GM21737 (cell line): ENCODE measurements around the gene CAMTA1.

Experiments used
- ATAC-seq: cut with Tn5 transposase; IDR thresholded peaks from one replicate; pipeline ENCODE4 v1.9.1; 2021; ENCODE audit warnings: mild to moderate bottlenecking, moderate library complexity; ENCODE audit not compliant: unreplicated experiment

The CAMTA1 gene

GRCh38 chr1:7495962-7496361 is 710.7 kb downstream of the CAMTA1 start:
- ATAC-seq = no peak

DNA sequence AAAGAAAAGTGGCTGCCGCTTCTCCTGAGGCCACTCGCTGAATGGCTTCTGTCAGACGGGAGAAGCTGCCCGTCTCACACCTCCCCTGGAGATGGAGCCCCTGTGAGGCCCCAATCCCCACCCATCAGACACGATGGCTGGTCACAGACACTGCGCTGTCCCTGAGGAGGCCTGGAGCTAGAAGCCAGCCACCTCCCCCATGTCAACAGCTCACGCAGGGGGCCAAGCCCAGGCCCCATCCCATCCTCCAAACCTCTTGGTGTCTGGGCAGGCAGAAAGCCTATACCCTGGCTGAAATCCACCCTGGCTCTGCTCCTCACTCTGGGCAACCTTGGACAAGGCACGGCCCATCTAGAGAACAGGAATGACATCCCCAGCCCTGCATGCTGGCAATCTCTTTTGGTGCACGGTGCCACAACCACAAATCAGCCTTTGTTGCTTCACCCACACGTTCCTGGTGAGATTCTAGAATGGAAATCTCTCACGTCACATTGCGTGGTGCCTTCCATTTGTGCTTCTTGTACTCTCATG is 711.9 kb downstream of the CAMTA1 start:
- no peak for ATAC-seq

- no peak for ATAC-seq
These were observed 715.3 kb downstream of the CAMTA1 start for GRCh38 chr1:7500381-7501083.

GRCh38 chr1:7501084-7501491 is 715.8 kb downstream of the CAMTA1 start:
- no peak for ATAC-seq

DNA sequence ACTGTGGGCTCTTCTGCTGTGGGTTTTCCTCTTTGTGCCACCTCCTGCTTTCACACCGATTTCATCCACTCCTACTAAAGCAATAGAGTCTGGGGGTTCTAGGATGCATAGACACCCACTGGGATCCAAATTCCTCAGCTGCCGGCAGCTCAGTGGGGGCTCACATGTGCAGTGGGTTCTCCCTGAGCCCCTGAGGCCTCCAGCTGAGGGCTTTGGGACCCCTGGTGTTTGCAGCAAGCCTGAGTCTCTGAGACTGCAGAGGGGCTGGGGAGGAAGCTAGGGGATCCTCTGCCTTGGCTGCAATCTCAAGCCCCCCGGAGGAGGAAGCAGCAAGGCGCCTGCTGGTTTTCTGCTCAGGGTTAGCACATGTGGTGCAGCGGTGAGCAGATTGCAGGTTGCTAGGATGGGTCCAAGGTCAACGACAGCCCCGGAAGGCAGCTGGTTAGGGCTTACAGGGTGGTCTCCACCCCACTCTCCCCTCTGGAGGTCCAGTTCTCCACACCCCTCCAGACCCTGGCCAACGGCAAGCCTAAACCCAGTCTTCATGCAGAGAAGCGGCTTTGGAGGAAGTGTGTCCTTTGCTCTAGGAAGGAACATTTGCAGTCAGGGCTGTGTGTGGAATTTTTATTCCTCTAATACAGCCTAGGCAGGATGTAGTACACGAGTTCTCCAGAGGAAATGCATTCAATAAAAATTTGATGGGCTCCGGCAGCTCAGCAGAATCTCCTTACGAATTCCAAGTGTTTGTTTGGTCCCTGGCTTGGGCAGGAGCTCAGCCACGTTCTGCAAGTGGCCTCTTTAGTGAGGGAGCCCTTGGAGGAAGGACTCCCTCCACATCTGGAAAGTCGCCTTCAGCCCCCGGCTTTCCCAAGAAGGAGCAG is 716.7 kb downstream of the CAMTA1 start:
- ATAC-seq = no peak

GRCh38 chr1:7503691-7504437 is 718.6 kb downstream of the CAMTA1 start:
- ATAC-seq = no peak

DNA sequence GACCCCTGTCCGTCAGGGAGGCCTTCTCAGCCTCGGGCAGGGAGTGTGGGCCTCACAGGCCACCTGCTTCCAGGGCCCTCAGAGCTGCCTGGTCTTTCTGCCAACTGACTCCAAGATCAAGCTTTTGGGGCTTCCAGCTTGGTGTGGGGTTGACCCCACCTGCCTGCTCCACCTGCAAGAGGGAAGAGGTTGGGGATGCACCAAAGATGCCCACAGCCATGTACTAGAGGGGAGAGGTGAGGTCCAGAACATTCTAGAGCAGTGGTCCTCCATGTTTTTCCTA is 719.1 kb downstream of the CAMTA1 start:
- no peak for ATAC-seq

GRCh38 chr1:7505094-7505770 is 720.0 kb downstream of the CAMTA1 start:
- no peak for ATAC-seq

DNA sequence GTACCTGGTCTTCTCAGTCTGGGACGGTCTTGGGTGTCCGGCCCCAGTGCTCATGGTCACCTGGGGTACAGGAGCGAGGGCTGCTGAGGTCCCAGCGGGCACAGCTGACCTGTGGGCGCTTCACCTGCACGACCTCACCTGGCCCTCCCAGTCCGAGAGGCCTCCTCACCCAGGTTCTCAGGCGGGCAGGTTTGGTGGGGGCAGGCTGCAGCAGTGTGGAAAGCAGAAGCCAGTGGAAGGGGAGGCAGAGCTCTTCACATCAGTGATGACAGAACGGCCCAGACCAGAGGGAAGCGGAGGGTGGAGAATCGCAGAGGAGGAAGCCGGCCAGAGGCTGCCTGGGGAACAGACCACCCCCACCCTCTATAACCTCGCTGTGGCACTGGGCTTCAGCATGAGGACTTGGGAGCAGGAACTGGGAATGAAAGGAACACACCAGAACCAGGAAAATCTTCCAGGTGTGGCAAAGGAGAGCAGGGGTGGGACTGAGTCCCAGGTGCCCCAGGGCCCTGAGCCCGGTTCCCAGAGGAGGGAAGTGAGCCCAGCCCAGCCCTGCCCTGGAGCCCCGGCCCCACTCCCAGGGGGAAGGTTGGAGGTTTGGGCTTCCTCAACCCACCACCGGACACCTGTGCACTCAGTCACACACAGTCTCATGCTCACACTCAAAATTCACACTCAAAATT is 720.7 kb downstream of the CAMTA1 start:
- ATAC-seq = no peak

DNA sequence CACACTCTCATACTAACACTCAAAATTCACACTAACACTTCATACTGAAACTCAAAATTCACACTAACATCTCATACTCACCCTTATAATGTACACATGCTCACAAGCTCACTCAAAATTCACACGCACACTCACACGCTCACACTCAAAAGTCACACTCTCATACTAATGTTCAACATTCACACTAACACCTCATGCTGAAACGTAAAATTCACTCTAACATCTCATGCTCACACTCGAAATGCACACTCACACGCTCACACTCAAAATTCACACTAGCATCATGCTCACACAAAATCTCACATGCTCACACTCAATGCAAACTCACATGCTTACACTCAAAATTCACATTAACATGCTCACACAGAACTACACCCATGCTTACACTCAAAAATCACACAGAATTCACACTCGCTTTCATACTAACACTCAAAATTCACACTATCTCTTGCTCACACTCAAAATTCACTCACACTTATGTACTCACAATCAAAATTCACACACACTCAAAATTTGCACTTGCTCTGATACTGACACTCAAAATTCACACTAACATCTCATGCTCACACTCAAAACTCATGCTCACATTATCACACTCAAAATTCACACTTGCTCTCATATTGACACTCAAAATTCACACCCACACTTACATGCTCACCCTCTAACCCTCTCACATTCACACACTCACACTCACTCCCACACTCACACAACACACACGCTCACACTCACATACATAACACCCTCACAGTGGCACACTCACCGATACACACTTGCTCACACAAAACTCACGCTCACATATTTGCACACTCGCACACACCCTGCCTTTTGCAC is 721.4 kb downstream of the CAMTA1 start:
- no peak for ATAC-seq

DNA sequence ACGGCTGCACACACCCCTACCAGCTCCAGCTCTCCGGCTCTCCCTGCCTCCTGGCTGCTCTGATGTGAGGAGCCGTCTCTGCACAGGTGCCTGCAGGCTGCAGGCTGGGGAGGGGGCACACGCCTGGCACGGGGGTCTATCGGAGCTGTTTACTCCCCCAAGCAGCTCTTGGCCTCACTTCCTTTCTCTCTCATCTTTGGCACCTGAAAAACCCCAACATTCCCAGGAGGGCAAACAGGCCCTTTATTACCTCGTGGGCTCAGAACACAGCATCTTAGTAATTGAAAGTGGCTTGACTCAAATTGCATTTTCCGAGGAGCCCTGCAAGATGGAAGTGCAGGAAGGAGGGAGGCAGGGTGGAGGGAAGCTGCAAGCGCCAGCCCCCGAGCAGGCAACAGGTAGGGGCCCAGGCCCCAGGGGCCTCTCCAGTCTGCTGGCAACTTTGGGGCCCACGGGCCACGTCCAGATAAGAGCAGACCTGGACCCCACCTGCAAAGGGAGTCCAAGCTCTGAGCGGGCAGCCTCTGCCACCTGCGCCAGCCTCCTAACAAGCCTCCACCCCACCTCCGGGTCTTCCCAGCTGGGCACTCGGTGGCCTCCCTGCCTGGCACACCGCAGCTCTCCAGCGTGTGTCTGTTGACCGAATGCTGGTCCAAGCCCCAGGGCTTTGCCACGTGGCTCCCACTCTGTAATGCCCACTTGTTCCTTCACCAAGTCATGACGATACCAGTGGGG is 722.2 kb downstream of the CAMTA1 start:
- no peak for ATAC-seq

DNA sequence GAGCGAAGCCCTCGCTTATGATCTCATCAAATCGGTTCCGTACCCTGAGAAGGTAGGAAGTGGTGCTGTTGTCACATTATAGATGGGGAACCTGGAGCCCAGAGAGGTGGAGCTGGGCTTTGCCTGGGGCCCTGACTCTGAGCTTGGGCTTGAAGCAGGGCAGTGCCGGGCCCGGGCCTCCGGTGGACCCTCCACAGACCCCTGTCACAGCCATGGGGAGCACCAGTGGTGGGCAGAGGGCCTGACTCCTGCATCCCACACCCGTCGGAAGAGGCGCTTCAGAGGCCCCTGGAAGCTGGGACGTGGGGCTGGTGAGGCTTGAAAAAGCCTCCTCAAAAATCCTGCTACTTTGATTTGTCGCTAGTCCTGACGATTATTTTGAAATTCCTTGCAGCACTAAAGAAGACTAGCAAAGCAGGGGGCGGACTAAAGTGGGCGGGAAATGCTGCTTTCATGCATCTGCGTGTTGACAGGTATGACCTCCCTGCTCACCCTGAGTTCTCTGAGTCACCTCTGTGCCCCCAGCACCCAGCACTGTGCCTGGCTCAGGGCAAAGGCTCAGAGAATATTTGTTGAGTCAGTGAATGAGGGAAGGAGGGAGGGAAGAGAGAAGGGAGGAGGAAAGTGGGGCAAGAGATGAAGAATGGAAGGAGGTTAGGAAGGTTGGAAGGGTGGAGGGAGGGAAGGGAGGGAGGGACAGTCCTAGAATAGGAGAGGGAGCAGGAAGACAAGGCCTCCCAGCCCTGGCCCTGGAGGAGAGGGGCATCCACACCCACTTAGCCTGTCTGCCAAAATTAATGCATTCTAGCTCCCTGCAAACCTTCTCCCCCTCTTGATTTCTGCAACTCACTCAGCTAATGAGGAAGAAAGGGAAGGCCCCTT is 723.0 kb downstream of the CAMTA1 start:
- no peak for ATAC-seq

DNA sequence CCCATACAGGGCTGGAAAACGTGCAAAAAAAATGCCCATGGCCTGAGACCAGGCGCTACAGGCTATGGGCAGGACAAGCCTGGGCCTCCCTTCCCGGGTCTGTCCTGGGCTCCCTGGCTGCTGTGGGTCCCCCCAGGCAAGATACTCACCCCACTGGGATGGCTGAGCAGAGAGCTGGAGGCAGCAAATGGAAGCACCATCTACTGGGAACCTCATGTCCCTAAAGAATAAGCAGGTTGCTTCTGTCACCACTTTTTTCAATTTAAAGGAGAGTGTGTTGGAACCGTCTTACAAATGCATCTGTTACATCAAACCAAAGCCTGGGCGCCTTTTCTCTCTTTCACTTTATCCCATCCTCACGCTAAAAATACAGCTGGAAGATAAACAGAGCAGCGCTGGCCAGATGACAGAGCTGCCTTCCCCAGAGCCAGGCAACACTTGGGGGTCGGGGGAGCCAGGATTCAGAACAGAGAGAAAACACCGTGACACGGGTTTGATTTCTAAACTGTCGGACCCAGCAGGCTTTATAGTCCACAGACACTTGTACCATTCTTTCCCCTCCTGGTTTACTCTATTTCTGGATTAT is 723.8 kb downstream of the CAMTA1 start:
- ATAC-seq = no peak

- ATAC-seq = no peak
These were observed 724.3 kb downstream of the CAMTA1 start for GRCh38 chr1:7509598-7509997.

GRCh38 chr1:7510389-7510931 is 725.2 kb downstream of the CAMTA1 start:
- ATAC-seq = no peak

GRCh38 chr1:7511381-7511780 is 726.1 kb downstream of the CAMTA1 start:
- no peak for ATAC-seq

DNA sequence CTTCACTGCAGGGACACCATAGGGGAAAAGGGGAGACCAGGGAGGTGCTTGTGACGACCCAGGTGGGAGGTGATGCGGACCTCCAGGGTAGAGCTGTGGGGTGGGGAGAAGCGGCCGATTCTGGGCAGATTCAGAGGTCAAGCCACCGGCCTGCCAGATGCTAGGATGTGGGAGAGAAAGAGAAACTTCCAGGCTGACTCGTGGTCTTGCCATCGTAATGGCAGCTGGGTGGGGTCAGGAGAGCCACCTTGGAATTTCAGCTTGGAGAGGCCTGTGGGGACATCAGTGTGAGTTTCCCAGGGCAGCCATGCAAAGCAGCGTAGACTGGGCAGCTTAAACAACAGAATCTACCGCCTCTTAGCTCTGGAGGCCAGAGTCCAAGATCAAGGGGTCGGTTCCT is 727.8 kb downstream of the CAMTA1 start:
- ATAC-seq = no peak
